HG03135 (cell line): ENCODE measurements around the gene TLE5.
"Not testable (repeated sequence)": the region's sequence is repeated elsewhere in the genome, so short reads cannot be mapped to it uniquely, and the experiment has no call there.

ENCODE experiments used
- ATAC-seq: cut with Tn5 transposase; IDR thresholded peaks from one replicate; pipeline ENCODE4 v1.9.1; 2021; ENCODE audit warnings: mild to moderate bottlenecking, moderate library complexity; ENCODE audit not compliant: unreplicated experiment

Gene TLE5

DNA sequence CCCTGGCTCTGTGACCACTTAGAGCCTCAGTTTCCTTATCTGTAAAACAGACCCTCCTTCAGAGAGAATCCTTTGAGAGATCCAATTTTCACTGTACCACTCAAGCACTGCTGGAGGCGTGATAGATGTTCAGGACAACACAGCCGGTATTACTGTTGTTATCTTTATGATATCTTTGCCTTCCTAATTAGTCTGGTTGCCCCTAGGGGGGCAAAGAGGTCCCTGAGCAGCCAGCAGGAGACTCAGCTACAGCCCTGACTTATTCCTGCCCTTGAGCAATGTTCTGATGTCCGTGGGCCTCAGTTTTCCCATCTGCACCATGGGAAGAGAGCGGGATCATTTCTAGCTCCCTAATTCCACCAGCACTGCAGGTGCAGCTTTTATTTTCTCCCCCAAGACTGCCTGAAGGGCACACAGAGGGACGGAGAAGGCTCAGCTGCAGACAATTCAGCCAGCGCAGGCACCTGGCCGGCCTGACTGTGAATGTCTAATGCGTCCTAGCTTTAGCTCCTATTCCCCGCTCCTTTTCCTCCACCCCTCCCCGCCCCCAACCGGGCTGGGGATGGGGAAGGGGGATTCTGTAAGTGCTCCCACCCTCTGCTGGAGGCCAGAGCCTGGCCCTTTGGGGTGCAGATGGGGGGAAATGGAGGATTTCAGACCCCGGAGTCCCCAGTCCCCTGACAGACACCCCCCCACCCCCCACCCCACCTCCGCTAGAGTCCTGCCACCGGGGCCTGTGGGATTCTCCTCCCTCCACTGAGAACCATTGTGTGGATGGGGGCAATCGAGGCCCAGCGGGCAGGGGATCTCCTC lies 16.2 kb downstream of the TLE5 start:
- no peak for ATAC-seq

DNA sequence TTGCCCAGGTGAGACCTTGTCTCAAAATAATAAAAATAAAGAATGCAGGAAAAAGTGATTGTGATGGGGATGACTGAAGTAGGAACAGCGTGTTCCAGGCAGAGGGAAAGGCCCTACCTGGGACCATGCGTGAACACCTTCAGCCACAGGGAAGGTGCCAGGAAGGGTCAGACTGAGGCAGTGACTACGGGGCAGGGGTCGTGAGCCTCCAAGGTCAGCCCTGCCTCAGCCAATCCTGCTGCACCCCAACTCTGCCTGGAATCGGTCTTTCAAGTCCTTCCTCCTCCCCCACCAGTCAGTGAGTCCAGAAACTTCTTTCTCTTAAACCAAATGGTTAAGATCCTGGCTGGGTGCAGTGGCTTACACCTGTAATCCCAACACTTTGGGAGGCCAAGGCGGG lies 17.1 kb downstream of the TLE5 start:
- ATAC-seq = no peak

DNA sequence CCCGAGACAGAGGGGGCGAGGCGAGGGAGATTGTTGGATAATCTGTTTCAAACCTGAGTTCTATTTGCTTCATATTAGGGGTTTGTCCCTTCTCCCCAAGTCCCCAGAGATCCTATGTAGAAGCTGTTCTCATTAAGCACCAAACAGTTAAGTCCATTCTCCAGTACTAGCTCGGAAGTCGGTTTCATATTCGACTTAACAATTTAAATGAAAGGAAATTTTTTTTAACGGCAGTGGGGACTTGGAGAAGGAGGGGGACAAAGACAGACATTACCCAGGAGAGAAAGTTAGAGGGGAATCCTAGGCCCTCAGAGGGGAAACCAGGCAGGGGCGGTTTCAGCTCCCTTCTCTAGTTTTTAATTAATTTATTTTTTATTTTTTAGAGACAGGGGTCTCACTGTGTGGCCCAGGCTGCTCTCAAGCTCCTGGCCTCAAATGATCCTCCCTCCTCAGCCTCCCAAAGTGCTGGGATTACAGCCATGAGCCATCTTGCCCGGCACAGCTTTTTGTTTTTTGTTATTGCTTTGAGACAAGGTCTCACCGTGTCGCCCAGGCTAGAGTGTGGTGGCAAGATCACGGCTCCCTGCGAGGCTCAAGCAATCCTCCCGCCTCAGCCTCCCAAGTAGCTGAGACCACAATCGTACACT lies 19.6 kb downstream of the TLE5 start:
- no peak for ATAC-seq

DNA sequence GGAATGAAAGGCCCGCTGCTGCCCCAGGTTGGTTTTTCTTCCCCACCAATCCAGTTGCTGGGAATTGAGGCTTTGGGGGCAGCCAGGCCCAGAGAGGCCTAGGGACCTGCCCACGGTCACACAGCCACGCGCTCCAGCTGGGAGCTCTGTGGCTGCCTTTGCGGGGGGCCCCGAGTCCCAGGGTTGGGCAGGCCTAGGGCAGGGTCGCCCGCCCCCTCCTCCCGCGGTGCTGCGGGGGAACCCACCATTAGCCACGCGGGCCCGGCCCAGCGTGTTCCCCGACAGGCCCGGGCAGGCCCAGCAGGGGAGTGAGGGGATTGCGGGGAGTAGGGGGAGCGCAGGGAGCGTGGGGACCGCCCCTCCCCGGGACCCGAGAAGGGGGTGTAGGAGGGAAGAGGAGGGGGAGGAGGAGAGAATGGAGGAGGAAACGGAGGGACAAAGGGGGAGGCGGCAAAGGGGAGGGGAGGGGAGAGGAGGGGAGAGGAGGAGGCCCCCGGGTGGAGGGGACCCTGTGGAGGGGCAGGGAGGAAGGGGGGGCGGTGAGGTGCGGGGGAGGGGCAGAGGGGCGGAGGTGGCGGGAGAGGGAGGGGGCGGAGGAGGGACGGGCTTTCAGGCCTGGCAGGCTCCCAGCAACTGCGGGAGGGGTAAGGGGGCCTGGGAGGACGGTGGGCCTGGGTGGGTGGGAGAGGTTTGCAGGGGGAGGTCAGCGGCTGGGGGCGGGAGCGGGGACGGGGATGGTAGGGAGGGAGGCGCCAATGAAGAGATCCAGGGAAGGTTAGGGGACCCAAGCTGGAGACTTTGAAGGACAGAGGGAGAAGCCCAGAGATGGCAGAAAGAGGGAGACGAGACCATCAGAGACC lies 20.3 kb downstream of the TLE5 start:
- ATAC-seq = no peak

DNA sequence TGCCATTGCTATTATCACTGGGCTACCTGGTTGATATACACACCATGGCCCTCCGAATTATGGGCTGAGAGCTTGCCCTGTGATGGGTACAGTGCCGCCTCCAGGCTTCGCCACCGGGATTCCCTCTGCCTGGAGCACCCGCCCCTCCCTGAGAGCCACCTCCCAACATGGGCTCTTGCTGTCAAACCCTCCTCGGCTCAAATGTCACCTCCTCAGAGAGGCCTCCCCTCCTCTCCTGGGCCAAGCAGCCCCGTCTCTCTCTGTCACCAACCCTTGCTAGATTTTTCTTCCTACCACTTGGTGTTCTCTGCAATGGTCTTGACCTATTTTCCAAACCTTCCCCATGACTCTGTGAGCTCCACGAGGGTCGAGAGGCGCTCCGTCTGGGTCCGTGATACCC lies 21.0 kb downstream of the TLE5 start:
- ATAC-seq = no peak

DNA sequence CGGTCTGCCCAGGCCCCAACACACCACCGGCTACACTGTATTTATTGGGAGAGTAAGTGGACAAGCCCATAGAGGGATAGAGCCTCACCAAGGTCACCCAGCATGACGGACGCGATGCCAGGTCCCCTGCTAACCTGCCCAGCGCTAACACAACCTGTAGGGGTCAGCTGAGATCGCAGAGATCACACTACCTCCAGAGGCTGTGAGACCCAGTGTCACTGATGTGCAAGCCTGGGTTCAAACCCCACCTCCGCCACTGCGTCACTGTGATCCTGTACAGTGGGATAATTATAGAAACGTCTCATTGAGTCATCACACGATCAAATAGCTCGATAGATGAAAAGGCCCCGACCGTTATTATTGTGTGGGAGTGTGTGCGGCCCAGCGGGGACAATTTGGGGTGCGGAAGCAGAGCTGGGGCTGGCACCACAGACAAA lies 22.6 kb downstream of the TLE5 start:
- ATAC-seq = no peak

DNA sequence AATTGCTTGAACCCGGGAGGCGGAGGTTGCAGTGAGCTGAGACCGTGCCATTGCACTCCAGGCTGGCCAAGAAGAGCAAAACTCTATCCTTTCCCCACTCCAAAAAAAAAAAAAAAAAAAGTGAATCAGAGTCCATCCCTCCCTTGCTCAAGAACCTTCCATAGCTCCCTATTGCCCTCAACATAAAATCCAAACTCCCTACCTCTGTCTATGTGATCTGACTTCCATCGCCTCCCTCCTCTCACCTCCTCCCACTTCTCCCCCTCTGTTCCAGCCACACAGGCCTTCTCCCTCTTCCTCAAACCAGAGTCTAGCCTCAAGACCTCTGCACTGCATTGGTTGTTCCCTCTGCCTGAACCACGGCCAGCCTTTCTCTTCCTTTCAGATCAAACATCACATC lies 23.2 kb downstream of the TLE5 start:
- ATAC-seq = no peak

DNA sequence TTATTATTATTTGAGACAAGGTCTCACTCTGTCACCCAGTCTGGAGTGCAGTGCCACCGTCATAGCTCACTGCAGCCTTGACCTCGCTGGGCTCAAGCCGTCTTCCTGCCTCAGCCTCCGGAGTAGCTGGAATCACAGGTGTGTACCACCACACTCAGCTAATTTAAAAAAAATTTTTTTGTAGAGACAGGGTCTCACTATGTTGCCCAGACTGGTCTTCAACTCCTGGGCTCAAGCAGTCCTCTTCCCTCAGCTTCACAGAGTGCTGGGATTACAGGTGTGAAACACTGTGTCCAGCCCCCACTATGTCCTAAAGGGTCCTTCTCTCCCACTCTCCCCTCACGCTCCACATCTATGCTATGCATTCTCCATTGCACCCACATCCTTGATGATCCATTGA lies 24.1 kb downstream of the TLE5 start:
- no peak for ATAC-seq

DNA sequence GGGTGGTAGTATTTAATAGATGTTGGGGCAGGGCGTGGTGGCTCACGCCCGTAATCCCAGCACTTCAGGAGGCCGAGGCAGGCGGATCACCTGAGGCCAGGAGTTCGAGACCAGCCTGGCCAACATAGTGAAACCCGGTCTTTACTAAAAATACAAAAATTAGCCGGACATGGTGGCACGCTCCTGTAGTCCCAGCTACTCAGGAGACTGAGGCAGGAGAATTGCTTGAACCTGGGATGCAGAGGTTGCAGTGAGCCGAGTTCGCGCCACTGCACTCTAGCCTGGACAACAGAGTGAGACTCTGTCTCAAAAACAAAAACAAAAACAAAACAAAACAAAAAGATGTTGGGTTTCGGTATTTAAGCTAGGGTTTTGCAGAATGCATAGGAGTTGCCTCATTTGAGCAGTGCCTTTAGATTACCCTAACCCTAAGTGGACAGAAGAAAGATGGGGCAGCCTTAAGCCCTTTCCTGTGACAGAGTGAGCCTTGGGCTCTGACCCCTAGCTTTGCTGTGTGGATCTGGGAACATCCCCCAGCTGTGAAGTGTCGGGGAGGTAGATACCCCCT lies 25.2 kb downstream of the TLE5 start:
- not testable (repeated sequence) for ATAC-seq

DNA sequence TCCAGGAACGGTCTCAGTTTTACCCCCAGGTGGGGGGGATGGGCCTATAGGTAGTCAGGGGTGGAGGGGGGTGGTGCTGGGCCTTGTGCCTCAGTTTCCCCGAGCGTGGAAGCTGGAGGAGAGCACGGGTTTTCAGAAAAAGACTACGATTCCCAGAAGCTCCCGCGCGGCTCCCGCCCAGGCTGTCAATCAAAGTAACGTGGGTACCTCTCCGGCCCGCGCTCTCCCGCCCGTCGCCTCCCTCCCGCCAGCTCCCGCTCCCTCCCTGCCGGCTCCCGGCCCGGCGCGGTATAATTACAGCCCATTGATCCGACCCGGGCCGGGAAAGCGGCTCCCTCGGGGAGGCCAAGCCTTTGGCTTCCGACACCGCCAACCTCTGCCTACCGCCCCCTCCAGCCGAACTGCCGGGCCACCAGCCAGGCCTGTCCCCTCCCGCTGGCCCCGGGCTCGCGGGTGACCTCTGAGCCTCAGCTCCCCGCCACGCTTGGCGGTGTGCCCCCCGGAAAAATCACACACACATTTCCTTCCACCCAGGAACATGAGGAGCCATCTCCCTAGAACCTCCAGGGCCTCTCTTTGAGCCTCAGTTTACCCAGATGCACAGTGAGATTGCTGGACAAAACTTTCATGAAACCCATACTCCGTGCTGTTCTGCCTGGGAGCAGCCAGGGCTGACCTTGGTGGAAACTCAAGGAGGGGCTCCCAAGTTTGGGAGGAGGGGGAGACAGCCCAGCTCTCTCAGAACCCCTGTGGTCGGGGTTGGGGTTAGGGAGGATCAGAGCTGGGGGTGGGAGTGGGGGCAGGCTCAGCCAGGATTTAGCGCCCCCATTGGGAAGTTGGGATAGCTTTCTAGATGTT lies 25.9 kb downstream of the TLE5 start:
- peak; percentile 48 for ATAC-seq

DNA sequence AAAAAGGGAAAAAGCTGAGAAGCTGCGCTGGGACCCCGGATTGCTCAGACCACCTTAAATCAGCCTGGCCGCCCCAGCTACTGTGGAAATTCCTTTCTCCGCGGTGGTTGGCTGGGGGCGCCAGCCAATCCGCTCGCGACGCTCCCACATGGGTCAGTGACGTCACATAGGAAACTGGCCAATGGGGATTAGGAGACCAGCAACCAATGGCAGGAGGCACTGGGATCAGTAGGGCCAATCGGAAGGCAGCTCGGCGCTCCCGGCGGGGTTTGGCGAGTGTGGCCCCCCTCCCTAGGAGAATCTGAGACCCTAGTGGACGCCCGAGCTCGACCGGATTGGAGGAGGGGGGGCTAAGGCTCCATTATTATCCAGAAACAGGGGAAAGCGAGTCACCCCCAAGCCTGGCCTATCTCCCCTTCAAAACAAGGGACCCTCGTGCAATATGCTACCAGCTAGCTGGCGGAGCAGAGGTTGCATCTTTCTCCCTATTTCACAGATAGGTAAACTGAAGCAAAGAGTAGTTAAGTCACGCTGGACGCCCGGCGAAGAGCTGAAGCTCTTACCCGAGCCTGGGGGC lies 26.7 kb downstream of the TLE5 start:
- peak; percentile 72 for ATAC-seq

DNA sequence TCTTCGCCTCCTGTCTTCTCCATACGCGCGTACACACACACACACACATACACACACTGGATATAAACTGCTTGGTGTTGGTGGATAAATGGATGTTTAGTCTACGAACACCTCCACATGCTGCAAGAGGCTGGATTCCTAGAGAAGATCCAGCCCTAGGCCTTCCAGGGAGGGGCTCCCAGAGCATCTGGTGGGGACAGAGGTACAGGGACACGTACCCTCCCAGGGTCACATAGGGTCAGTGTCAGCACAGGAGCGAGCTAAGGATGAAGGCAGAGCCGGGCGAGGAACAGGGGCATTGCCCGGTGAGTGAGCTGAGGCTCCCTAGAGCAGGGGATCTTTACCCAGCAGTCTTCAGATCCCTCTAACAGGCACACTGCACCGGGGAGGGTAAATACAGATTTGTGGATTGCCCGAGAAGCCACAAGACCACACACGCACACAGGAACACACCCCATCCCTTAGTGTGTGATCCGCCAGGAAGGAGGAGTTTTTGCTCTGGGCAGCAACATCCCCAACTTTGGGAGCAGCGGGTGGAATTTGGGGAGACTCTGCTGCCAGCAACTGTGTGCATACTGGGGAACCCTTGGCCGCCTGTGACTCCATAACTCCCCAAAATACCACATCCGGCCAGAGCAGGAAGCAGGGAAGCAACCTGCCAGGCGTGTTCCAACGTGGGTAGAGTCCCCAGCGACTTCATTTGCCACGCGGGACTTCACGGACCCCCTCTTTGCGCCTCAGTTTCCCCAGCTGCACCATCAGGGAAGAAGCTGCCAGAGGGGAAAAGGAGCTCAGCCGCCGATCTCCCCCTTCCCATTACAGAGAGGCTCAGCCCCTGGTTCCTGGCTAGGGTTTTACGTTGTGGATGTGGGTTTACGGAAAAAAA lies 27.4 kb downstream of the TLE5 start:
- no peak for ATAC-seq

DNA sequence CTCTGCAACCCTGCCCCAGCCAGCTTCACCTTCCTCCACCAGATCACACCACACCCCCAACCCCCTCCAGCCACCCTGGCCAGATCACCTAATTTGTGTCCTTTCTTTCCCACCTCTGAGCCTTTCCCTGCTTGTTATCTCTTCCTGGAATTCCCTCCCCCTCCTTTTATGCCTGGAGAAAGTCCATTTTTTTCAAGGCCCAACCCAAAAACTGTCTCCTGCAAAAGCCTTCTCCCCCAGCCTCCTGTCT lies 28.0 kb downstream of the TLE5 start:
- ATAC-seq = no peak

DNA sequence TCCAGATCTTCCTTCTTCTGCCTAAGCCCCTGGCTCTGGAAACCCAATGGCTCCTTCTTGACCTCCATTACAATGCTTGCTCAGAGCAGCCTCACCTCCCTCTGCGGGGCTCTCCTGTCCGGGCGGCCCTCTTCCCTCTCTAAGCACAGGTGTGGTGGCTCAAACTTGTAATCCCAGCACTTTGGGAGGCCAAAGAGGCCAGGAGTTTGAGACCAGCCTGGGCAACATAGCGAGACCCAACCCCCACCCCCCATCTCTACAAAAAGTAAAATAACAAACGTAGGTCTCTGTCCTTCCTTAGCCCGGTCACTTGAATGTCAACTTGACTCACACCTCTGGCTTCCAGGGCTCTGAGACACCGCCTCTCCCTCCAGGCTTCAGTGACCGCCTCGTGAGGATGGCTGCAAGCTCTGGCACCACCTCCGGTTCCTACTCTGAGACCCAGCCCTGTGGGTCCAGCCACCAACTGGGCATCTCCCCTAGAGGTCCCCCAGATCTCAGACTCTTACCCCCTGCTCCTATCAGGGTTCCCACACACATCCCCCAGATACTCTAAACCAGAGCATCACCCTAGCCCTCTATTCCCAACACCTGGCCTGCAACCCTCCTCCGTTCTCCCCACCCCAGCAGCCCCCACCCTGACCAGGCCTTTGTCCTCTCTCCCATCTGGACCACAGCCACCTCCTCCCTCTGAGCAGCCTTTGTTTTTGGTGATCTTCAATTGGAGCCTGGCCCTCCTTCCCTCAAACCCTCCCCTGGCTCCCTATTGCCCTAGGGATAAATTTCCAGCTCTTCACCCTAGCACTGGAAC lies 28.5 kb downstream of the TLE5 start:
- no peak for ATAC-seq

DNA sequence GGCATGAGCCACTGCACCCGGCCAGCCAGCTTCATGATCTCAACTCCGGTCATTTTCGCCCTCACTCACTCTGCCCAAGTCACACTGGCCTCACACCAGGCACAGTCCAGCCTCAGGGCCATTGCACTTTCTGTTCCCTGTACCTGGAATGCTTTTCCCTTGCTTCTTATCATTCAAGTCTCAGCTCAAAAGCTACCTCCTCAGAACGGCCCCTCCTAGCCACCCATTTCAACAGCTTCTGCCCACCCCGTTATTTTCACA lies 30.8 kb downstream of the TLE5 start:
- no peak for ATAC-seq

DNA sequence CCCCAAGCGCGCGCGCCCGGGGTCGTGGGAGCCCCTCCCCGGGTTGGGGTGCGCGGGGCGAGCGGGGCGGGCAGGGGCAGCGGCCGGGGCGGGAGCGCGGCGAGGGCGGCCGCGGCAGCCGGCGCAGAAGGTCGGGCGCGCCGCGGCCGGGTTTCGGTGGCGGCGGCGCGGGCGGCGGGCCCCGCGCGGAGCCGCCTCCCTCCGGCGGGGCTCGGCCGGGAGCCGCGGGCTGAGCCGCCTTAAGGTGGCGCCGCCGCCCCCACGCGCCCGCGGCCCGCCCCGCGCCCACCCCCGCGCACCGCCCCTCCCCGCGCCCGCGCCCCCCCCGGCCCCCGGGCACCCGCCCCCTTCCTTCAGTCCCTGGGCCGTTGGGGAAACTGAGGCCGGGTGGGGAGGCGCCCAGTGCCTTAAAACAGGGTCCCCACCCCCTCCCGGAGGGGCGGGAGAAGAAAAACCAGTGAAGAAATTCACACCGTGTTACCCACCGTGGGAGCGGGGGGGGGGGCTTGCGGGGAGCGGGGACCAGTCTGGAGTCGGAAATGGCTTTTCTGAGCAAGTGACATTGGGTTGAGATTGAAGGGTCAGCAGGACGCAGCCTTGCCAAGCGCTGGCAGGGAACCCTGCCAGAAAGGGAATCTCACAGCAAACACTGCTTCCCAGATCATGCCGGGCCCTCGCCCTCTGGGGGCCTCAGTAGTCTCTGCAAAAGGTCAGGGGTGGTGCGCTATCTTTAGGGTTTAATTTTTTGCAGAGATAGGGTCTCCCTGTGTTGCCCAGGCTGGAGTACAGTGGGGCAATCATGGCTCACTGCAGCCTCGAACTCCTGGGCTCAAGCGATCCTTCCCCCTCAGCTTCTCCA lies 33.0 kb downstream of the TLE5 start, which contains the start of gene TLE2:
Gene TLE2 (minus strand): TSS at position 216 of the 859 bp plus-strand sequence. CDS start 376 bp downstream, outside the sequence.
- ATAC-seq = no peak

DNA sequence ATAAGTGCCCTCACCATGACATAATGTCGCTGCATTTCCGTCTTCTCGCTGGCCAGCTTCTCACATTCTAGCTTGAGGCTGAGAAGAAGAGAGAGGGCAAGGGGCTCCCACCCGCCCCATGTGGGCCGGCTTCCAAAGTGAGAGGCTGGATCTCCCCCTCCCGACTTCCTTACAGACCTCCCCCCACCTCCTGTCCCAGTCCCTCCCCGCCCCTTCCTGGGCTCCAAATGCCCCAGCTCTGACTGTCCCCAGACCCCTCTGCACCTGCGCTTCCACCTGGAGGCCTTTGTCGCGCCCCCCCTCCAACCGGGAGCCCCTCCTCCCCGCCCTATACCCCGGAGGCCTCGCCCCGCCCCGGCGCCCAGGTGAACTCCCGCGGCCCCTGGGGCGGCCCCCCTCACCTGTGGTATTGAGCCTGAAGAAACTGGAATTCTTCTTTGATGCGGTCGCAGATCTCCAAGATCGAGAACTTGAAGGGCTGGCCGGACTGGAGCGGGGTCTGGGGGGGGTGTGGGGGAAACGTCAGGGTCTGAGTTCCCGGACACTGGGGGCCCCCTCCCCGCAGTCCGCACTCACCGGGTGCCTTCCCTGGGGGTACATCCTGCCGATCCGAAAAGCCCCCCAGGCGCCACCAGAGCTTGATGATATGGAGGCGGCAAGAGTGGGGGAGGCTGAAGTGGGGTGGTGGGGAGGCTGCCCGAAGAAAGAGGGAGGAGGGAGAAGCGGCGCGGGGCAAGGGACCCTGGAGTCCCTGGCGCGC lies 33.8 kb downstream of the TLE5 start:
- ATAC-seq = no peak
